ENCODE data around the gene BAIAP2L1.

- TF ChIP-seq CTCF (IDR thresholded peaks at IDR 0.05; ENCODE audit: low read length): no peak
- no peak for TF ChIP-seq EZH2phosphoT487 (IDR thresholded peaks at IDR 0.05; ENCODE audit: low read length)
- no peak for TF ChIP-seq EZH2 (optimal IDR thresholded peaks at IDR 0.05; ENCODE audit: low read depth, low read length)
Measured at GRCh38 chr7:98284335-98285036, 116.4 kb downstream of the BAIAP2L1 start.
